Chondrocyte (in vitro differentiated cells): ENCODE results near the gene HOXC5. TPM values are rescaled to one million over a fixed set of nuclear protein-coding genes. Genes with fewer than 3 reads are reported as not detected.

ENCODE experiments used
- DNase-seq: peaks from one replicate; pipeline ENCODE4 v3.0.0; 2021; ENCODE audit warnings: mixed read lengths, low spot score
- H3K27ac Mint-ChIP-seq: one replicate; pipeline ENCODE4 v1.8.0; 2021; ENCODE audit warnings: mild to moderate bottlenecking, moderate library complexity, mixed read lengths; ENCODE audit not compliant: unreplicated experiment
- H3K27me3 Mint-ChIP-seq: 2 replicates; pipeline ENCODE4 v1.8.0; 2021; ENCODE audit warnings: low read depth, mixed read lengths
- H3K36me3 Mint-ChIP-seq: 2 replicates; pipeline ENCODE4 v1.8.0; 2021; ENCODE audit warnings: low read depth, mixed read lengths
- H3K4me1 Mint-ChIP-seq: 2 replicates; pipeline ENCODE4 v1.8.0; 2021; ENCODE audit warnings: low read depth, mild to moderate bottlenecking, mixed read lengths
- H3K4me3 Mint-ChIP-seq: one replicate; pipeline ENCODE4 v1.8.0; 2021; ENCODE audit warnings: mild to moderate bottlenecking, moderate library complexity, mixed read lengths; ENCODE audit not compliant: unreplicated experiment
- H3K9me3 Mint-ChIP-seq: 2 replicates; pipeline ENCODE4 v1.8.0; 2021; ENCODE audit warnings: low read depth, mixed read lengths
- CTCF ChIP-seq: fragments of 200-600 bp; sonication (generic); IDR thresholded peaks from 2 replicates; pipeline ENCODE4 v1.5.0; 2021; ENCODE audit warnings: antibody characterized with exemption, mild to moderate bottlenecking, moderate library complexity
- total RNA-seq: library from RNA; stranded (reverse); gene quantifications from 3 replicates; pipeline ENCODE4 v1.2.1, GENCODE V29; 2021

HOXC5 gene
- total RNA-seq, 1 donor from 2014 or later: not detected

- no peak for DNase-seq
- H3K27ac Mint-ChIP-seq: no peak overlapping the region
Observed at GRCh38 chr12:54059668-54060067, 26.8 kb downstream of the HOXC5 start.

GRCh38 chr12:54060174-54060974 is 27.5 kb downstream of the HOXC5 start:
- H3K4me3 Mint-ChIP-seq: no peak overlapping the region
- peaks cover 85% of the 10 kb centered on the region for H3K27me3 Mint-ChIP-seq
- TF ChIP-seq CTCF: no peak
- no peaks in the 10 kb centered on the region for H3K9me3 Mint-ChIP-seq
- no peaks in the 10 kb centered on the region for H3K4me1 Mint-ChIP-seq
- H3K27ac Mint-ChIP-seq: no peak overlapping the region
- DNase-seq: no peak
- H3K36me3 Mint-ChIP-seq: no peaks in the 10 kb centered on the region

More at GRCh38 chr12:54059668-54060067, 26.8 kb downstream of the HOXC5 start:
- Mint-ChIP-seq H3K27me3 (peaks cover 90% of the 10 kb centered on the region), H3K36me3 (no peaks in the 10 kb centered on the region), H3K9me3 (no peaks in the 10 kb centered on the region), H3K4me3 (no peak overlapping the region), H3K4me1 (no peaks in the 10 kb centered on the region)
- no peak for TF ChIP-seq CTCF

GRCh38 chr12:54060975-54061778 is 28.3 kb downstream of the HOXC5 start:
- Mint-ChIP-seq H3K9me3 (no peaks in the 10 kb centered on the region), H3K4me1 (no peaks in the 10 kb centered on the region), H3K36me3 (no peaks in the 10 kb centered on the region), H3K27ac (no peak overlapping the region), H3K27me3 (peaks cover 82% of the 10 kb centered on the region), H3K4me3 (no peak overlapping the region)
- TF ChIP-seq CTCF: no peak
- no peak for DNase-seq

- TF ChIP-seq CTCF: no peak
- Mint-ChIP-seq H3K4me1 (no peaks in the 10 kb centered on the region), H3K36me3 (no peaks in the 10 kb centered on the region), H3K27ac (no peak overlapping the region), H3K27me3 (peaks cover 66% of the 10 kb centered on the region), H3K4me3 (no peak overlapping the region), H3K9me3 (no peaks in the 10 kb centered on the region)
- DNase-seq: no peak
Observed at GRCh38 chr12:54065677-54066076, 32.8 kb downstream of the HOXC5 start.

- Mint-ChIP-seq H3K4me3 (no peak overlapping the region), H3K36me3 (no peaks in the 10 kb centered on the region), H3K4me1 (no peaks in the 10 kb centered on the region), H3K9me3 (no peaks in the 10 kb centered on the region), H3K27me3 (peaks cover 67% of the 10 kb centered on the region), H3K27ac (no peak overlapping the region)
- no peak for DNase-seq
- no peak for TF ChIP-seq CTCF
Observed at GRCh38 chr12:54066408-54066807, 33.6 kb downstream of the HOXC5 start.
